Activated CD8-positive, alpha-beta T cell treated with anti-CD3 and anti-CD28 coated beads for 36 hours (primary cell): ENCODE measurements around the gene SOHLH1. TPM values are rescaled to one million over a fixed set of nuclear protein-coding genes. Genes with fewer than 3 reads are reported as not detected.
"Not testable (repeated sequence)": the region's sequence is repeated elsewhere in the genome, so short reads cannot be mapped to it uniquely, and the experiment has no call there.

Experiments
- ATAC-seq: fragments of 200-7000 bp; cut with Tn5 transposase; one replicate; pipeline ENCODE4 v1.10.0; 2021; ENCODE audit warnings: mild to moderate bottlenecking, moderate library complexity
- CTCF ChIA-PET: fragments of 350-600 bp; sonication (Branson Sonifier 250); formaldehyde crosslinking; loops from one replicate; lab custom pipeline; 2021; ENCODE audit warnings: antibody characterized with exemption; lab: Charles Lee
- POLR2A ChIA-PET: fragments of 350-600 bp; sonication (Branson Sonifier 250); formaldehyde crosslinking; loops from one replicate; lab custom pipeline; 2021; ENCODE audit warnings: antibody characterized with exemption; lab: Charles Lee
- DNase-seq: peaks from one replicate; pipeline ENCODE4 v3.0.0-alpha.2; 2020
- H3K27ac Mint-ChIP-seq: one replicate; pipeline ENCODE4 v1.8.0; 2021; ENCODE audit warnings: mild to moderate bottlenecking, mixed read lengths
- H3K27me3 Mint-ChIP-seq: one replicate; pipeline ENCODE4 v1.8.0; 2021; ENCODE audit warnings: mixed read lengths
- H3K36me3 Mint-ChIP-seq: one replicate; pipeline ENCODE4 v1.8.0; 2021; ENCODE audit warnings: low read depth, mixed read lengths
- H3K4me1 Mint-ChIP-seq: one replicate; pipeline ENCODE4 v1.8.0; 2021; ENCODE audit warnings: low read depth, mixed read lengths
- H3K4me3 Mint-ChIP-seq: one replicate; pipeline ENCODE4 v1.8.0; 2021; ENCODE audit warnings: mild to moderate bottlenecking, moderate library complexity, mixed read lengths
- H3K9me3 Mint-ChIP-seq: one replicate; pipeline ENCODE4 v1.8.0; 2021; ENCODE audit warnings: mixed read lengths
- CTCF ChIP-seq: fragments of 200-600 bp; IDR thresholded peaks from one replicate; pipeline ENCODE4 v1.8.0; 2022; ENCODE audit warnings: antibody characterized with exemption, mild to moderate bottlenecking
- intact Hi-C: fragments of 100-400 bp; cut with micrococcal nuclease; formaldehyde crosslinking; loops from one replicate; pipeline ENCODE4 v1.10.0; 2022
- total RNA-seq, 2 experiments: library from RNA; stranded (reverse); gene quantifications; one replicate each; pipeline ENCODE4 v1.2.3, GENCODE V29; 2021

SOHLH1 gene
- total RNA-seq, 2 experiments from 2014 or later: not detected

- no peaks in the 10 kb centered on the region for H3K4me1 Mint-ChIP-seq
- H3K4me3 Mint-ChIP-seq: no peak overlapping the region
- intact Hi-C loops: no loop called here
- peaks cover 2% of the 10 kb centered on the region for H3K9me3 Mint-ChIP-seq
- H3K27ac Mint-ChIP-seq: no peak overlapping the region
- H3K27me3 Mint-ChIP-seq: peaks cover 5% of the 10 kb centered on the region
- no peak for DNase-seq
- no peak for ATAC-seq
- CTCF ChIA-PET: no interaction called here
- TF ChIP-seq CTCF: no peak
- H3K36me3 Mint-ChIP-seq: no peaks in the 10 kb centered on the region
- POLR2A ChIA-PET: no interaction called here
Measured at GRCh38 chr9:135670721-135671590, 28.3 kb downstream of the SOHLH1 start.

GRCh38 chr9:135669616-135670285, 29.5 kb downstream of the SOHLH1 start:
- Mint-ChIP-seq H3K27me3 (peaks cover 5% of the 10 kb centered on the region), H3K9me3 (peaks cover 2% of the 10 kb centered on the region), H3K4me3 (no peak overlapping the region), H3K27ac (no peak overlapping the region), H3K4me1 (no peaks in the 10 kb centered on the region), H3K36me3 (no peaks in the 10 kb centered on the region)
- no peak for TF ChIP-seq CTCF
- DNase-seq (no peak), ATAC-seq (no peak)
- ChIA-PET CTCF (no interaction called here), POLR2A (interaction anchor here (0.6 kb wide), 1 partner anchor 435 kb away, joined by 3 read pairs; no protein-coding TSS in a partner anchor)
- intact Hi-C loops: no loop called here

- intact Hi-C loops, CTCF ChIA-PET, H3K4me3 Mint-ChIP-seq, ATAC-seq, DNase-seq, H3K9me3 Mint-ChIP-seq, H3K4me1 Mint-ChIP-seq, H3K27ac Mint-ChIP-seq, H3K27me3 Mint-ChIP-seq, H3K36me3 Mint-ChIP-seq: not testable (repeated sequence)
- POLR2A ChIA-PET: interaction anchor here (0.6 kb wide), 1 partner anchor 434 kb away, joined by 3 read pairs; no protein-coding TSS in a partner anchor
Measured at GRCh38 chr9:135669018-135669417, 30.3 kb downstream of the SOHLH1 start.

GRCh38 chr9:135667463-135668001, 31.7 kb downstream of the SOHLH1 start:
- ATAC-seq: no peak
- Mint-ChIP-seq H3K4me1 (no peaks in the 10 kb centered on the region), H3K27ac (no peak overlapping the region), H3K9me3 (peaks cover 2% of the 10 kb centered on the region), H3K4me3 (no peak overlapping the region), H3K27me3 (peaks cover 5% of the 10 kb centered on the region), H3K36me3 (no peaks in the 10 kb centered on the region)
- CTCF ChIA-PET: no interaction called here
- POLR2A ChIA-PET: no interaction called here
- intact Hi-C loops: no loop called here
- TF ChIP-seq CTCF: no peak
- no peak for DNase-seq

GRCh38 chr9:135666534-135667462, 32.5 kb downstream of the SOHLH1 start:
- ChIA-PET CTCF (no interaction called here), POLR2A (no interaction called here)
- Mint-ChIP-seq H3K36me3 (no peaks in the 10 kb centered on the region), H3K27me3 (peaks cover 5% of the 10 kb centered on the region), H3K27ac (no peak overlapping the region), H3K4me1 (no peaks in the 10 kb centered on the region), H3K9me3 (peaks cover 2% of the 10 kb centered on the region), H3K4me3 (no peak overlapping the region)
- TF ChIP-seq CTCF: no peak
- intact Hi-C loops: no loop called here
- ATAC-seq: no peak
- DNase-seq: no peak
